ENCODE results near the gene NAV2.

The NAV2 gene

DNA sequence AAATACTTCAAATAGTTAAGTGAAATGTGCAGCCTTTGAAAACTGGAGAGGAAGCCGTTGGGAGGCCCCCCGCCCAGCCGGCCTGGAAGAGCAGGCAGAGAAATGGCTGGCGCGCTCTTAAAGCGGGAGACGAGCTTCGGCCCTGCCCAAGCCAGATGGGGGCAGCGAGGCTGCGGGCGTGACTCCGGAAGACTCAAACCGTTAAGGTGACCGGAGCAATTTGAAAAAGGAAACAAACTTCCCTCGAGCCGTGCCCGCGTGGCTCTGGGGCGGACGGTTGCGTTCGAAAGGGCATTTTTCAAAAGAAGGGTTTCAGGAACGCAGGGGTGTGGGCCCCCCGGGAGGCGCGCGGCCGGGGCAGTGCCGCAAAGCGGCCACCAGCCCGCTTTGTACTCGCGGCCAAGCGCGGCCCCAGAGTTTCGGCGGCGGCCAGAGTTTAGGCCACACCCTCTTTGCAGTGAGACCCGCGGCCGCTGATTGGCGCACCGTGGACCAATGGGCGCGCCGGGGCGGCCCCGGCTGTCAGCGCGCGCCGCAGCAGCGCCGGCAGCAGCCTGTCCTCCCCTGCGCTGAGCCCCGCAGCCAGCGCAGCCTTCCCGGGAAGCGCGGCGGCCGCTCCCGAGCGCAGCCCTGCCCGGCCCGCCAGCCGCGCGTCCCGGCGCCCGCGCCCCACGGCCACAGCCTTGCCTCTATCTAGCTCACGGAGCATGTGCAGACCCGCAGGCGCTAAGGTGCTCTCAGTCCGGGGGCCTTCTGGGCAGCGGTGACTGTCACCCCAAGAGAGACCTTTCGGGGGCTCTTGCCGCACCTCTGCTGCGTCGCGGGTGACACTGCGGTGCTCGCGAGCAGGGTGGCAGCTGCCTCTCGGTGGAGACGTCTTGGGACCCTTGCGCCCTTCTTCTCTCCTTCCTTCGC is at the start of gene NAV2:
TSS of gene NAV2 (plus strand) at position 557 of the 915 bp plus-strand sequence. CDS start 859 bp downstream, outside the sequence.
- peak; percentile 71 for DNase-seq

- DNase-seq = no peak
Measured at GRCh38 chr11:19663206-19663605, 49.4 kb upstream of the NAV2 start.

DNA sequence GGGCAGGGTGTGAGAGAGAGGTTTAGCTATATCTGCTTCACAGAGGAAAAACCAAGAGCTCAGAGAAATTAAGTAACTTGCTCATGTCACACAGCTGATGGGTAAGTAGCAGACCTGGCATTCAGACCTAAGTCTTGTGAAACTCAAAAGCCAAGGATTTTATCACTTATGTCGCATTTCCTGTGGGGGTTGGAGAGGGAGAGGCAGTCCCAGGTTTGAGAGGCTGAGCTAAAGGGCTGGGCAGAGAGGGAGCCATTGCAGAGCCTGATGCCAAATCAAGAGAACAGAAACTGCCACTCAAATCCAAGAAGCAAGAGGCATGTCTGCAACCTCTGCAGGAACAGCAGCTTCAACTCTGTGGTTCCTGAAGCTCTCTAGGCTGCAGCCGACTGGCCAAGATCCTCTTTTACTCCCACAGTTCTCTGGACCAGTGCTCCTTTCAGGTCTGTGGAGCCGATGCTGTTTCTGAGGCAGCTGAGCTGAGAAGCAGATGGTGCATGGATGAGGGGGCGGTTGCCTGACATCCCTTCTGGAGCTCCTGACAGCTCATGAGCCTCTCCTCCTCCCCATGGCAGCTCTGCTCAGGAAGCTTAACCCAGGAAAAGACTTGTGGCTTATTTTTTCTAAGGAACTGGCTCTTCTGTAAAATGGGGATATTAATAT is 47.6 kb upstream of the NAV2 start:
- no peak for DNase-seq

- no peak for DNase-seq
Measured at GRCh38 chr11:19666951-19667350, 45.7 kb upstream of the NAV2 start.

GRCh38 chr11:19669511-19669910 is 43.1 kb upstream of the NAV2 start:
- DNase-seq = no peak

GRCh38 chr11:19670030-19670791 is 42.4 kb upstream of the NAV2 start:
- DNase-seq = no peak

GRCh38 chr11:19672586-19673206 is 39.9 kb upstream of the NAV2 start:
- DNase-seq = no peak

GRCh38 chr11:19673924-19674729 is 38.5 kb upstream of the NAV2 start:
- DNase-seq = no peak

- no peak for DNase-seq
Measured at GRCh38 chr11:19674836-19675235, 37.8 kb upstream of the NAV2 start.

GRCh38 chr11:19675397-19675796 is 37.2 kb upstream of the NAV2 start:
- DNase-seq = no peak

DNA sequence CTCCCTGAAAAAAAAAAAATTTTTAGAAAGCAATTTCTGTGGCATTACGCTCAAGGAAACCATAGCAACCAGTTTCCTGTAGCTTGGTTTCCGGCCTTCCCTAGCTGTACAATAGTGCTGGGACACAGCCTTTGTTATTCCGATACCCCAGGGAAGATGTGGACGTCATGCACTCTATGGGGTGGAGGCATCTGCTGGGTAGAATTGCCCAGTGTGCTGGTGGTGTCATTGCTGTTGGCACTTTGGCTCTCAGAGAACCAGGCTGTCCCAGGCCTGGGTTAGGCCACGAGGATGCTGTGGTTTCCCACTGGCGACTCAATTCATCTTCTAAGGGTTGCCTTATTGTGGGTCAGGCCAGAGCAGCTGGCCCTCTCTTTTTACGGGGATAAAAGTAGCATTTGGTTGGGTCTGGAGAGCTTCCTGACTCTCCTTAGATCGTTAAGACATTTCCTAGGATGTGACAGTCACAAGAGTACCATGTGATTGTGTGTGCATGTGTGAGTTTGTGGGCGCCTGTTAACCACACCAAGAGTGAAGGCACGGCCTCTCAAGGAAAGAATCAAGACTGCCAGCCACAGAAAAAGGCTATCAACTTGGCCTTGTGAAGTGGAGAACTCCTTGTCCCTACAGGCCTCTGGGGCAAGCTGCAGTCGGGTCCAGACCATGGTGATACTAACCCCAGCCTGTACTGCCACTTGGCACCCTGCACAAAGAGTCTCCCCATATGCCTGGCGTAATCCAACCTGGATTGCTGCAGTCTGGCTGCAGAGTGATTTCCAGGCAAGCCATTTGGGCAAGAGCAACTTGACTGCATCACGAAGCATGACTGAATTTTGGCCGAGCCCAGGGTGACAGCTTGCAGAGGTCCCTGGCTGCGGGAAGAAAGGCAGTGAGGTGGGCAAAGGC is 35.9 kb upstream of the NAV2 start:
- no peak for DNase-seq

DNA sequence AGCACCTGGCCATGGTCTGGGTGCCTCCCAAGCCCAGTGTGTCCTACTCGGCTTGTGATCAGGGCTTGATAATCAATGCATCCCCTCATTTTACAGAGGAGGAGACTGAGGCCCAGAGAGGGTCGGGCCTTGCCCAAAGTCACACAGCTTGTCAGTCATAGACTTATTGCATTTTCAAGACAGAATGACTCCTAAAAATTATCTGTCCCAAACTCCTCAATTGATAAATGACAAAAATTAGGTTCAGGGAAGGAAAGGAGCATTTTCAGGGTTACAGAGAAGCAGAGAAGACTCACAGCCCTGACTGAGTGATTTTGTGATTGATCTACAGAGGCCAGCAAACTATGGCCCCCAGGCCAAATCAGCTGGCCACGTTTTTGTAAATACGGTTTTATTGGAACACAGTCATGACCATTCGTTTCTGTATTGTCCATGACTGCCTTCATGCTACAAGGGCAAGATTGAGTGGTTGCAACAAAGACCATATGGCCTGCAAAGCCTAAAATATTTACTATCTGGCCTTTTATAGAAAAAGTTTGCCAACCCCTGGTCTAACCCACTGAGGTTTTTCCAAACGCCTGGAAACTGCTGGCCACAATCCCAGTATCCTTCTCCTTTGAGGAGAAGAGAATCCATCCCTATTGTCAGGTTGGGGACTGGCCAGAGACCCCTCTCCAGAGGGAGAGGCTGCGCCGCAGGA is 35.1 kb upstream of the NAV2 start:
- no peak for DNase-seq

DNA sequence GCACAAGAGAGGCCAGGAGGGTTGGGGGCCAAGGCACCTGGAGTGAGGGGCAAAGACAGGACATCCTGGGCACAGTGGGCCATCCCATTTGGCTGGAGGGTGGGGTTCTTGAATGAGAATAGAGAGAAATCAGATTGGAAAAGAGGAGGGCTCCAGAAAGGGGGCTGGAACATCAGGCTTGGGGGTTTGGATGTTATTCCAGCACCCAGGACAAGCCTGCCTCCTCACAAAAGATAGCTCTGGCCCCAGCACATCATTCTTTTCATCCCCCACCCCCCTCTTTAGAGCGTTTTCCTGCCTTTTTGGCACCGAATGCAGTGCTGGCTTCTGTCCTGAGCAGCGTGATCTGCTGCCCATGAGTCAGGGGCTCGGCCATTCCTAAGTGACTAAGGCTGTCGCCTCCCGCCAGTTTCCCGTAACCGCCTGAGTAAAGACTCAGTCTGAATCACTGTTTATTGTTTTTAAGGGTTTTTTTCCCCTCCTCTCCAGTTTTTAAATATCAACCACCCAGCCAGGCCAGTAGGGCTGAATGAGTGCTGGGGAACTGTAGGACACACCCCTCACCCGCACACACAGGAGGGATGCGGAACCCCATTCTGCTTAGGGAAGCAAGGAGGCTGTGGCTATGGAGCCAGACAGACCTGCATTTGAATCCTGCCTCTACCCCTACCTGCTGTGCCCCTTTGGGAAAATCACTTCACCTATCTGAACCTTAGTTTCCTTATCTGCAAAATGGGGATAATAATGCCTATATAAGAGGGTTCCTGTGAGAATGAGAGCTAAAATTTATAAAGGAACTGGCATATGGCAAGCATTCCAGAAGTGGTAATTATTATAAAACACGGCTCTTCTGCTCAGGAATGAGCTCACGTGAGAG is 32.4 kb upstream of the NAV2 start:
- no peak for DNase-seq

- DNase-seq = no peak
Measured at GRCh38 chr11:19680829-19681368, 31.7 kb upstream of the NAV2 start.

GRCh38 chr11:19683141-19683805 is 29.4 kb upstream of the NAV2 start:
- DNase-seq = no peak

GRCh38 chr11:19683862-19684491 is 28.7 kb upstream of the NAV2 start:
- no peak for DNase-seq

DNA sequence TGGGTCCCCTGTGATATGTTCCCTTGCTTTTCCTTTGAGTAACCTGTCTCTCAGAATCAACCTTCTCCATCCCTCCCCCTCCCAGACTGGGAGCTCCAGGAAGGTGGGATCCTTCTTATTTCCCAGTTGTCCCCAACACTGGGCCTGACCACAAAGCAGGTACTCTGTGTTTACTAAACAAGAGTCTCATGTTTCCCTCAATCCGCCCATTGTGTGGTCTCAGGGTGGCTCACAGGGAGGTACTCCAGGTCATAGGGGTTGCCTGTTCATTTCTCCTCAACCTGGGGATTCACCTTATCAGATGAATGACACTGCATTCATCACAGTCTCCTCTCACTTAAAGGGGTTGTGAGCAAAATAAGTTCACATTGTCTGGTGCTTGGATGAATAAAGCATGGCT is 26.4 kb upstream of the NAV2 start:
- no peak for DNase-seq

DNA sequence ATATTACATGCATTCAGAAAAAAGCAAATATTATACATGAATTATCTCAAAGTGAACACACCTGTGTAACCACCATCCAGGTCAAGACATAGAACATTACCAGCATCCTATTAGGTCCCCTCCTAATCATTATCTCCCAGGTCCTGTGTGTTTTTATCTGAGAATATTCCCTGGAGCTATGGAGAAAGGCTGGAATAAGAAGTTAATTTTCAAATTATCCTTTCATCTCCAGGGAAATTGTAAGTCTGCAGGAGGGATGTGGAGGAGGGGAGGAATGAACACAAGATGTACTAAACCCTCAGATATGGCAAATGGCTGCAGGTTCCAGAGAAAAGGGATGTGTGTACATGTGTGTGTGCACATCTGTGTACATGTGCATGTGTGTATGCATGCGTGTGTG is 25.2 kb upstream of the NAV2 start:
- DNase-seq = no peak

Measured in CD4-positive, alpha-beta T cell treated with Interleukin-4 for 4 hours (primary cell).